Hypothalamus (tissue), 51 donors: Measurements from ENCODE around the gene KIRREL2.
A peak's percentile ranks its signal among the peaks of the same experiment; 100 is the strongest.
"Not testable (repeated sequence)": the region's sequence is repeated elsewhere in the genome, so short reads cannot be mapped to it uniquely, and the experiment has no call there.

ENCODE experiments used
- DNase-seq, 51 donors: peaks; one replicate each; lab custom pipeline; 2025; lab: John Stamatoyannopoulos, UW

The KIRREL2 gene

DNA sequence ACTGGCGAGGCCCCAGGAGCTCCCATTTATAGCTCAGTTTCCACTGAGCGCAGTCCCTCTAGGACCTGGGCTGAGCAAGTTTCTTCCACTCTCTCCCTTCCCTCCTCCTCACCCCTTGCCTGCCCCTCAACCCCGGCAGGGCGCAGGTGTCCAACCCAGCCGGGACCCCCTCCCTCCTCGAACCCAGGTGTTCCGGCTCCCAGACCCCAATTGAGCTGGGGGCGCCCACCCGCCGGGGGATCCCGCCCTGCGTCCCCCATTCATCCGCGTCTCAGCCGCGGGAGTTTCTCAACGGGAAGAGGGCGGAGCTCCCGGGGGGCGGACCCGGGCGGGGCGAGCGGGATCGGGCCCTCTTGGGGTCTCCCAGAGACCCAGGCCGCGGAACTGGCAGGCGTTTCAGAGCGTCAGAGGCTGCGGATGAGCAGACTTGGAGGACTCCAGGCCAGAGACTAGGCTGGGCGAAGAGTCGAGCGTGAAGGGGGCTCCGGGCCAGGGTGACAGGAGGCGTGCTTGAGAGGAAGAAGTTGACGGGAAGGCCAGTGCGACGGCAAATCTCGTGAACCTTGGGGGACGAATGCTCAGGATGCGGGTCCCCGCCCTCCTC lies at the start of gene KIRREL2:
Gene KIRREL2 (plus strand): TSS at position 366 of the 604 bp plus-strand sequence. CDS start 209 bp downstream, at position 575.
- peak in 6 of 51 donors; percentile 2 to 16 (median 14) for DNase-seq

GRCh38 chr19:35807633-35808032 lies 49.1 kb upstream of the KIRREL2 start:
- no peak for DNase-seq

- DNase-seq = no peak
Observed at GRCh38 chr19:35811317-35812219, 45.1 kb upstream of the KIRREL2 start.

DNA sequence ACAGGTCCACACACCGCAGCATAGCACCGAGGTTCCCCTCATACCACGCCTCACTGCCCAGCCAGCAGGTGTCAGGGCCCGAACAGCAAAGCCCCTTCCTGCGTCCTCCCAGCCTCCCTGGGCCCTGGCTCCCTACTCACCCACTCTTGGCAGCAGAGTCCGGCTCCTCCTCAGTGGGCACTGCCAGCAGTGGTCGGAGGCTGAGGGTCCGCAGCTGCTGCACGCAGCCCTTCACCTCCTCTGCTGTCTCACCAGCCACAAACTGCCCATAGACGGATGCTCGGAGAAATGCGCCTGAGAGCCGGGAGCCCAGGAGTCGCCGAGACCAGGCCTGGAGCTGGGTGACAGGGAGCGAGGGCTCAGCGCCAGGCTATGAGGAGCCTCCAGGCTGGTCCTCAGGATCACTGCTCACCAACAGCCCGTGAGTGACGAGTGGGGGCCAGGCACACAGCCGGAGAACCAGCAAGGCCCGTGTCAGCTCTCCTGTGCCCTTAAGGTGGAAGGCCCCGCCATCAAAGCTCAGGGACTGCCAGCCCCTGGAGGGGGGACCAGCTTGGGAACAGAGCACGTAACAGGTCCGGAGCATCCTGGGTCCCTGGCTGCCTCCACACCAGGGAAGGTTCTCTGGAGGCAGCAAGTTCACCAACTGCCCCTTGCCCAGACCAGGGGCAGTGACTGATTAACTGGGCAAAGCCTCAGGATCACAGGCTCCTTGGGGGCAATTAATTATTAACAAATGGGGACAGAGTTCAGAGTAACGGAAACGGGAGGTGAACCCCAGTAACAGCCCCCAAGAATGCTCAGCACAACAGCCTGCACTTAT lies 44.3 kb upstream of the KIRREL2 start, which contains the start of gene PRODH2:
Gene PRODH2 (minus strand): TSS at position 626 of the 823 bp plus-strand sequence. CDS start 40 bp downstream, at position 586.
- DNase-seq = no peak

- DNase-seq = no peak
Observed at GRCh38 chr19:35813043-35813890, 43.4 kb upstream of the KIRREL2 start.

DNA sequence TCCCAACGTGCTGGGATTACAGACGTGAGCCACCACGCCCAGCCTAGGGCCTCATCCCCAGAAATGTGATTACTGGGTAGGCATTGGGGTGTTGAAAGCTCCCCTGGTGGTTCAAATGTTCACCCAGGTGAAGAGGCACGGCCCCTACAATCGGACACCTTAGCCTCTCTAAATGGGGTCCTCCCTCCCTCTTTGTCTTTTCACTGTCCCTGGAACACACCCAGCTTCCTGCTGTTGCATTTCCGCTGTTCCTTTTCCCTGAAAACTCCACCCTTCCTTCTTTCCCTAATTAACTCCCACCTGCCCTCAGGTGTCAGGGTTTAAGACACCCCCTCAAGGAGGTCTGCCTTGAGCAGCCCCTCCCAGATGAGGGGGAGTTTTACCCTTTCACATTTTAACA lies 40.4 kb upstream of the KIRREL2 start:
- DNase-seq = no peak

GRCh38 chr19:35816846-35817245 lies 39.9 kb upstream of the KIRREL2 start:
- DNase-seq = no peak

DNA sequence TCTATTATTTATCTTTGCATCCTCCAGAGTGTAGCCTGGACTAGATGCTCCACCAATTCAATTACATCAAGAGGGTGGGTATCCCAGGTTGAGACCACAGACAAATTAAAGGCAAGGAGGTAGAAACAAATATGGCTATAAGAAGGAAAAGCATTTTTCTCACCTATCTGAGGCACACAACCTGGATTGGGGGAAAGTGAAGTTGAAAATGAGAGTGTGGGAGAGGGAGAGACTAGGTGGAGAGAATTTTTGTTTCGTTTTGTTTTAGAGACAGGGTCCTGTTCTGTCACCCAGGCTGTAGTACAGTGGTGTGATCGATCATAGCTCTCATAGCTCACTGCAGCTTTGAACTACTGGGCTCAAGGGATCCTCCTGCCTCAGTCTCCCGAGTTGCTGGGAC lies 38.3 kb upstream of the KIRREL2 start:
- DNase-seq = no peak

DNA sequence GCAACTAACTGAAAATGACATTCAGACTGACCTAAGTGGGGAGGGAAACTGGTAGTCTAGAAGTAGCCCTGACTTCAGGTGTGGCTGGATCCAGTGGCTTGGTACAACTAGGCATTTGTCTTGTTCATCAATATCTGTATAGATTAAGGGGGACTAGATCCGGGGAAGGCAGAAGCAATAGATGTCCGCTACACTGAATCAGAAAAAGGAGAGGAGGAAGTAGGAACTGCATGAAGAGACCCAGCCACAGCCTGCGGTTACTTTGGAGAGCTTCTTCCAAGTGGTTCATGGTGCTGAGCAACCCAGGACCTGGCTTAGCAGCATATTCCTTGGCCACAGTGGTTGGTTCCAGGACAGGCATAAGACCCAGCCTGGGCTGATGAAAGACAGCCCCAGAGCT lies 34.1 kb upstream of the KIRREL2 start:
- DNase-seq = no peak

GRCh38 chr19:35824150-35824549 lies 32.6 kb upstream of the KIRREL2 start:
- DNase-seq = no peak

DNA sequence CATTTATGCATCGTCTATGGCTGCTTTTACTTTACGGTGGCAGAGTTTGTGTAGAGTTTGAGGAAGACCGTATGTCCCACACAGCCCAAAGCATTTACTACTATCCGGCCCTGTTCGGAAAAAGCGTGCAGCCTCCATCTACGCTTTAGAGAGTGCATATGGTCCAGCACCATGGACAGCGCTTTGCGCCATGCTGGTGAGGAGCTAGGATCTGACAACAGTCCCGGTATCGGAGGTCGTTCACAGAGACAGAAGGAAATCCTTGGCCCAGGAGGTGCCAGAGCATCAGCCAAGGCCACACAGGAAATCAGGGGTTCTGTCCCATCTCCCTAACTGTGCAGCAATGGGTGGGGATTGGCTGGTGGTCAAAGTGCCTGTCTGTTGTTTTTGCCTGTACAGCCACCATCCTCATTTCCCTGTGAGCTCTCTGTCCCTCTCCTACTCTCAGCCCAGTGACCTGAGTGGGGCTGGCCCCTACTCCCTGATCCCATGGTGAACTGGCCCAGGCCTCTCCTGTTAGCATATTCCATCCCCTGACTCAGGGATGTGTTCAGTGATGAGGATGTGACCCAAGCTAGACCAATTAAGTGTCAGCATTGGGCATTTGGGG lies 27.9 kb upstream of the KIRREL2 start:
- peak in 21 of 51 donors; percentile 6 to 58 (median 23) for DNase-seq

DNA sequence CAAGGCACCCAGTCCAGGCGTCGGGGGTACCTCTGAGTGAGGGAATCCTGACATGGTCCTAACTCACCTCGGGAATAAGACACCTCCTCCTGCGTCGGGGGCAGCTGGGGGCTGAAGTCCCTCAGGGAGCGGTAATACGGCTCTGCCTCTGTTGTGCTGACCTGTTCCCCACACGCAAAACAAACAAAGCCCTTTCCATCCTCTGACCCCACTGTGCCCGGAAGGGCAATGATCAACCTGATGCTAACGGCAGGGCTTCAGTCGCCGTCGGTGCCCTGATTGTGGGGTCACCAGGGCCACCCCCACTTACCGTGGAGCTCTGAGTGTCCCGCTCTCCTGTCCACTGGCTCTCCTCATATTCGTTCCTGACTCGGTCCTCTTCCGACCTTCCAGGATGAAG lies 25.7 kb upstream of the KIRREL2 start:
- no peak for DNase-seq

GRCh38 chr19:35832054-35832453 lies 24.7 kb upstream of the KIRREL2 start:
- DNase-seq = no peak

DNA sequence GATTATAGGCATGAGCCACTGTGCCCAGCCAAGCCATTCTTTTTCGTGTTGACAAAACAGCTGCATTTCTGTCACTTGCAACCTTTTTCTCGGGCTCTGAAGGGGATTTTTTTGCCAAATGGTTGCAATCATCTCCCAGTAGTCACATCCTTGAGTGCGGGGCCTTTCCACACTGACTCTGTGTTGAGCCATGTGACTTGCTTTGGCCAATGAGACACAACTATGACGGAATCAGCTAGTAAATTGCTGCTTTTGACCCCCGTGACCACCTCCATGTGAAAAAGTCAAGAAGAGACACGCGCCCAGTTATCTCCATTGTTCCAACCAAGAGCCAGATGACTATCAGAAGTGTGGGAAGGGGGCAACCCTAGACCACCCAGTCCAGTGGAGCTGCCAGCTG lies 22.7 kb upstream of the KIRREL2 start:
- no peak for DNase-seq

GRCh38 chr19:35836096-35836495 lies 20.6 kb upstream of the KIRREL2 start:
- not testable (repeated sequence) for DNase-seq

DNA sequence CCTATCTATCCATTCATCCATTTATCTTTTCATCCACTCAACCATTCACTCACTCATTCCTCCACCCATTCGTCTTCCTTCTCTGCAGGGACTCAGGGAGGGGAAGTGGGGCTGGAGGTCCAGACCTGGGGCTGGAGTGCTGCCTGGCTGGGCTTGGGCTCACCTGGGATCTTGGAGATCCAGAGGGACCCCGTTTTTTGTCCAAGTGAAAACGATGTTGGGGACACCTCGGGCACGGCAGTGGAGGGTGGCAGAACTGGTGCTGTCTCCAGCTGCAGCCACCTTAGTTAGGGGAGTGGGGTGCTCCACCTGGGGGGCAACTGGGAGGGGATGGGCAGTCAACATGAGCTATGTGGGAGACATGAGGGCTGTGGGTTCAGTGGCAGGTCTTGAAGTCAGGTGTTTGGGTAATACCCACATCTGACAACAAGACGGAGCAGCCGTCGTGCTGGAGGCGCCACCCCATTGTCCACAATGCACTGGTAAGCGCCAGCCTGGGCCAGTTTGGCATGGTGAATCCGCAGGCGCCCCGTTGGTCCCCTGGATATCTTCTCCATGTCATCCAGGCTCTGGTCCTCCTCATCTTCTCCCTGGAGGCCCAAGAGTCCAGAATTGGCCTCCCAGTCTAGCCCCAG lies 14.6 kb upstream of the KIRREL2 start:
- no peak for DNase-seq

DNA sequence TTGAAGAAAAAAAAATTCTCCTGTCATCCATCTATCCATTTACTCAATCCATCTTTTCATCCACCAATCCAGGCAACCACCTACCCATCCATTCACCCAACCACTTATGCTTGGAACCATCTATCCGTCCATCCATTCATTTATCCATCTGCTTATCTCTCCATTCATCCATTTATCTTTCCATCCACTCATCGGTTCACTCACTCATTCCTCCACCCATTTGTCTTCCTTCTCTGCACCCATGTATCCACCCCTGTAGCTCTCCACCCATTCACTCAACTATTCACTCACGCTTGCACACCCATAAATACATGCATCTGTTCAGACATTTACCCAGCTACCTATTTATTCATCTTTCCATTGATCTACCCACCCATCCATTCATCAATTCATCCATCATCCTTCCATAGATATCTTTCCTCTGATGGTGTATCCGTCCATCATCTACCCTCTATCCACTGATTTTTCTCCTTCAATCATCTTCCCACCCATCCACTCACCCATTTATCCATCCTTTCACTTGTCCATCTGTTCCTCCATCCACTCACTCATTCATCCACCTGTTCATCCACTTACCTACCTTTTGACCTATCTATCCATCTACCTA lies 13.9 kb upstream of the KIRREL2 start:
- DNase-seq = no peak

DNA sequence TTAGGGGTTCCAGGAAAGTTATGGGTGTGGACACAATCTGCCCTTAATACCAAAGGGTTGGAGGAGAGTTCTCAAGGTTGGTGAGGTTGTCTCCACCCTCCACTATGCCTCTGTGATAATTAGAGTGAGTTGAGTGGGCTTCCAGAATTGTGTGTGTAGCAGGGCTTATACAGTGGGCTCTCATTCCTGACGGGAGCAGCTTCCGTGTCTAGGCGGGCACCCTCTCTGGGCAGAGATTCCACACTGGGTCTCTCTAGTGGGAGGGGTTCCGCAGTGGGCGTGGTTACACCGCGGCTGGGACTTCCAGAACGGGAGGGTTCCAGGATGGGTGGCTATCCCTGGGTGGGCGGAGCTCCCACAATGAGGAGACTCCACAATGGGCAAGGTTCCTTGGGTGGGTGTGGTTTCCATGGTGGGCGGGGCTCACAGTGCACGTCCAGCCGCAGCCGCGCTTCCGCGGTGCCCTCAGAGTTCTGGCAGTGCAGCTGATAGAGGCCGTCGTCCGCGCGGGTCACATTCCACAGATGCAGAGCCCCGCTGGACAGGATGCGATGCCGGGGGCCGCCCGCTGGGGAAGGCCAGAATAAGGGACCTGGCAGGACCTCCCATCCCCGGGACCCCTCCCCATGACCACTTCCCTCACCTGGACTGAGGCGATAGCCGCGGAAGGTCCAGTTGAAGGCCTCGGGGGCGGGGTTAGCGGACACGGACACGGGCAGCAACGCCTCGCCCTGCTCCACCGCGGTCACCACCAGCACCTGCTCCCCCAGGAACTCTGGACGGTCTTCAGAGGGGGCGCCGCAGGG lies 12.8 kb upstream of the KIRREL2 start:
- no peak for DNase-seq
